ENCODE data around the gene LHFPL2.

GRCh38 chr5:78506261-78507024 lies 142.1 kb downstream of the LHFPL2 start:
- TF ChIP-seq CTCF (IDR thresholded peaks at IDR 0.05 in 8 of 11, conservative IDR thresholded peaks at IDR 0.05 in 3 of 11), result no peak
- no peak for TF ChIP-seq POLR2AphosphoS5 (IDR thresholded peaks at IDR 0.05)

Data from spleen (tissue), 7 donors.